ENCODE data around the gene BPIFB4.
"Not testable (repeated sequence)": the region's sequence is repeated elsewhere in the genome, so short reads cannot be mapped to it uniquely, and the experiment has no call there.

The BPIFB4 gene

DNA sequence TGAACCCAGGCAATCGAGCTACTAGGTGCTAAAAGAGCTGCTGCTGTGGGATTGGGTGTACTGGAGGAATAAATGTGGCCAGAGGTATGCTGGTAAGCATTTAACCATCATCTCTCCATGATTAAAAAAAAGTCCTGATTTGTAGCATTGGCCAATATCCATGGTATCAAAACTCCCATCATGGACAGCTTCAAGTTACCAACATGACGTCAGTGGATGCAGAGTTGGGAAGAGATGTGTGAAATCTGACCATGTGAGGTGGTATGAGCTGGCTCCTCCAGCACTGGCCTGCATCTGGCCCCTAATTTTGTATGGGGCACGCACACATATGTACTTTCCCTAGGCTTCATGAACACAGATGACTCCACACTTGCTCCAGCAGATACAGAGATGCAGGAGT, 11.7 kb downstream of the BPIFB4 start:
- no peak for DNase-seq

DNA sequence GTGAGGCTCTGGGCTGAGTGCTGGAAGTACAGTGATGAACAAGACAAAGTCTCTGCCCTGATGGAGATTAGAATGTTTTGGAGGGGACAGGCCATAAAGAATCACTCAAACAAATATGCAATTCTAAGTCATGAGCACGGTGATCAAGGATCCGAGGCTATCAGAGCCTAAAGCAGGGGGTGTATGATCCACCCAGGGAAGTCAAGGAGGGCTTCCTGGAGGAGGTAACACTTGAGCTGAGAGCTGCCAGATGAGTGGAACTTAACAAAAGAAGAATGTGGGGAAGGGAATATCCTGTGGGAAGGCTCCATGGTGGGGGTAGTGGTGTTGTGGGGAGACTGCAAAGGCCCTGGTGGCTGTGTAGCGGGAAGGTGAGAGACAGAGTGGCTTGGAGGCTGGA, 12.2 kb downstream of the BPIFB4 start:
- DNase-seq, result no peak

DNA sequence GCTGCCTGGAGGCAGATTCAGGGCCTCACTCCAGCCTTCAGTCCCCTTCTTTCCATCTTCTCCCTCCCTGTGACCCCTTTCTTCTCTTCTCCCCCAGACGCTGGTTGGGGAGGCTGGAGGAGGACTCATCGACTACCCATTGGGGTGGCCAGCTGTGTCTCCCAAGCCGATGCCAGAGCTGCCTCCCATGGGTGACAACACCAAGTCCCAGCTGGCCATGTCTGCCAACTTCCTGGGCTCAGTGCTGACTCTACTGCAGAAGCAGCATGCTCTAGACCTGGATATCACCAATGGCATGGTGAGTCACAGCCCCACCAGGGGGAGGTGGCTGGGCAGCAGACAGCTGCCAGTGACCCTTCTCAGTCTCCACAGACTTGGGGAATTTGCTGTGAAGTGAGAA, 12.9 kb downstream of the BPIFB4 start:
- no peak for DNase-seq

DNA sequence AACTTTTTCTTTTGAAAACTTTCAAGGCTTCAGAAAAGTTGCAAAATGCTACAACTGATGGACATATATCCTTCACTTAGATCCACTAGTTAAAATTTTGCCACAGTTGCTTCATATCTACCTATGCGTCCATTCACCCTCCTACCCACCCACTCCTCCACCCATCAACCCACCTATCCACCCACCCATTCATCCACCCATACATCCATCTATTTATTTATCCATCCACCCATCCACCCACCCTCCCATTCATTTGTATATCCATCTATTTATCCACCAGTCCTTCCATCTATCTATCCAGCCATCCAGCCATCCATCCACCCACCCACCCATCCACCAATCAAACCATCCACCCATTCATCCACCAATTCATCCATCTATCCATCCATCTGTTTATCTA, 13.6 kb downstream of the BPIFB4 start:
- DNase-seq, result no peak

DNA sequence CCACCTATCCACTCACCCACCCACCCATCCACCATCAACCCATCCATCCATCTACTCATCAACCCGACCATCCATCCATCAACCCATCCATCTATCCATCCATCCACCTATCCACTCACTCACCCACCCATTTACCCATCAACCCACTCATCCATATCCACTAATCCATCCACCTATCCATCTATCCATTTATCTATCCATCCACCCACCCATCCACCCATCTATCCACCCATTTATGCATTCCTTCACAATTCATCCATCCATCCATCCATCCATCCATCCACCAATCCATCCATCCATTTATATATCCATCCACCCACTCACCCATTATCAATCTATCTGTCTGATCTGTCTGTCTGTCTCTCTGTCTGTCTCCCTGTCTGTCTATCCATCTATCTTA, 14.1 kb downstream of the BPIFB4 start:
- no peak for DNase-seq

DNA sequence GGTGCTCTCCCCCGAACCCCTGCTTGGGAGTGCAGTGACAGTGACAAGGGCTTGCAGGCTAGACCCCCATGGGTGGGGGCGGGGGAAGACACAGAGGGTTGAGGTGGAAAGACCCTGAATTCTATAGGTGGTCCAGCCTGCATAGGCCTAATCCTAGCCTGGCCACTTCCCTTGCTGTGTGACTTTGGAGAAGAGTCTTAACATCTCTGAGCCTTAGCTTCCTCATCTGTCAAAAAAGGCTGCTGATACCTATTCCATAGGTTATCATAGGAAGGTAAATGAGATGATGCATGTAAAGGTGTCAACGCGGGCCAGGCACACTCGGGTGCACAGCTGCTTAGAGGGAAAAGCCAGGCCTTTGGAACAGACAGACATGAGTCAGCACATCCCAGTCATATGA, 15.8 kb downstream of the BPIFB4 start:
- DNase-seq, result no peak

DNA sequence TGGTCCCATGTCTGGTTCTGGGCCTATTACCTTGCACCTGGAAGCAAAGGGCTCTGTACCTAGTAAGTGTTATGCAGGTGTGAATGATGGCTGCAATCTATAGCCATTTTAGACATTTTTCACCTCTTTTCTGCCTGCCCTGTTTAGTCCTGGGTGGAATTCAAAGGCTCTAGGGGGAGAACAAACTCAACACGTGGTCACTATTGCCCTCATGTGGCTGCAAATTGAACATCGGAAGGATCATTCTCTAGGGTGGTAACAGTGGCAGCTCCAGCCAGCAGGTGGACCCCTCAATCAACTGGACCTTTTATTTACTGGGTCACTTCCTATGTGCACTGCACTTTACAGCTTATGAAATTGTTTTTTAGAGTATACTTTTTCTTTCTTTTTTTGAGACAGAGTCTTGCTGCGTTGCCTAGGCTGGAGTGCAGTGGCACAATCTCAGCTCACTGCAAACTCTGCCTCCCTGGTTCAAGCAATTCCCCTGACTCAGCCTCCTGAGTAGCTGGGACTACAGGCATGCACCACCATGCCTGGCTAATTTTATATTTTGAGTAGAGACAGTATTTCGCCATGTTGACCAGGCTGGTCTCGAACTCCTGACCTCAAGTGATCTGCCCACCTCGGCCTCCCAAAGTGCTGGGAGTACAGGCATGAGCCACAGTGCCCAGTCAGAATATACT, 16.6 kb downstream of the BPIFB4 start:
- DNase-seq, result peak; percentile 39

DNA sequence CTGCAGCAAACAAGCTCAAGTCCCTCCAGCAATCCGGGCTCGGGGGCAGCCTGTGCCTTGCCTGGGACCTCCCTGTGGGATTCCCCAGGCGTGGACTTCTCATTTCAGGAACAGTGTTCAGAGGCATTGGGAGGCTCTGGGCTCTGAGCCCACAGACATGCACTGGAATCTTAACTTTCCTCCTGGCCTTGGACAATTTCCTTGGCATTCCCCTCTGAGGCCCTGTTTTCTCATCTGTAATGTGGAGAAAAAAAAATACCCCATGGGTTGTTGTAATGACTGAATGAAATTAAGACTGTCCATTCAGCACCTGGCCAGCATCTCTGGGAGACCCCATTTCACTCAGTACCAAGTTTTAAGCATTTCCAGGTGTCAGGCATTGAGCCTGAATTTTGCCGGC, 17.6 kb downstream of the BPIFB4 start:
- DNase-seq, result no peak

DNA sequence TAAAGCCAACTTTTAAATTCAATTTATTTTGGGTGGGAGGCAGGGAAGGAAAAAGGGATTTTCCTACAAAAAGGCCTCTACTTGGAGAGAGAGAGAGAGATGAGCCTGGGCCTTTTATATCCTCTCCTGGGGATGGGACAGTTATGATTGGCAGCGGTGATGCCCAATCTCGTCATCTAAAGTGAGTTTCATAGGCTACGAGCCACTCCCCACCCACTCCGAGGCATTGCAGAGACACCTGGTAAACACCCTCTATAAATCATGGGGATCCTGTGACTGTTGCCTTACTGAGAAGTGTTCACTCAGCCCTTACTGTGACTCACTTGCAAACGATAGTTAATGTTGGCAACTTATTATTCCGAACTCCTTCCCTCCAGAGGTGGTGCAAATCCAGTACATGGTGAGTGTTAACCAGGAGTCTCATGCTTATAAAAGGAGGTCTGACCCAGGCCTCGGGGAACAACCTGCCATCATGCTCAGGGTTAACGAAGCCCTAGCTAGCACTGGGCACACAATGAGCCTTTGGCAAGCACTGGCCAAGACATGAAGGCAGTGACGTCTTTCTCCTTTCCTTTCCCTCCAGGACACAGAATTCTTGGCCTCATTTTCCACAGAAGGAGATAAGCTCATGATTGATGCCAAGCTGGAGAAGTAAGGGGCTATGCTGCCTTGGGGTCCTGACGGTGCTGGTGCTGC, 20.5 kb downstream of the BPIFB4 start:
- no peak for DNase-seq

DNA sequence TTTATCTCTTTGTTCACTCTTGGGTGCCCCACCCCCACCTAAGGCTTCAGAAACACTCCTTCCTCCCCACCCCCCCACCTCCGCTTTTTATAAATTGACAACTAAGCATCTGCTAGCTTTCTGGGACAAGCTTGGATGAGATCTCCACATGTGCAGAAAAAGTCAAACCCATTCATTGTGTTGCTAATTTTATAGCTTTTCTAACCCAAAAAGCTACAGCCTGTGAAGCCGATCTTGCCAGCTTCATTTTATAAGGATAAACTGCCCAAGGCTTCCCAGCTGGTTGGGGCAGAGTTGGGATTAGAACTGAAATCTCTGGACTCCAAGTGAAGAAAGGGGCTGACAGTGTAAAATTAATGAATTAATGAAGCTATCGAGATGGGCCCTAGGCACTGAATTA, 24.1 kb downstream of the BPIFB4 start:
- DNase-seq, result no peak

DNA sequence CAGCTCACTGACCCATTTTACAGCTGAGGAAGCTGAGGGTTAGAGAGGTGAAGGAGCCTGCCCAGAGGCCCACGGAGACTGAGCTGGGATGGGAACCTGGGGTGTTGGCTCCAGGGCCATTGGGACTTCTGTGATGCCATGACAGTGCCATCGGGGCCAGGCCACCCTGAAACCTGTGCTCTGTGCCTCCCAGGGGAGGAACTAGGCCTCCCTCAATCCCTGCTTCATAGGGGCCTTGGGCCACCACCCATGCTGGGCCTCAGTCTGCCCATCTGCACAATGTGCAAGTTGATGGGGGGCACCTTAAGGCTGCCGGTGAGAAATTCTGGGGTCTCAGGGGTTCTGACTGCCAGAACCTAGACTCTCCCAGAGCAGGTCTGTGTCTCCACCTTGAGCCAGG, 24.9 kb downstream of the BPIFB4 start:
- DNase-seq, result no peak

DNA sequence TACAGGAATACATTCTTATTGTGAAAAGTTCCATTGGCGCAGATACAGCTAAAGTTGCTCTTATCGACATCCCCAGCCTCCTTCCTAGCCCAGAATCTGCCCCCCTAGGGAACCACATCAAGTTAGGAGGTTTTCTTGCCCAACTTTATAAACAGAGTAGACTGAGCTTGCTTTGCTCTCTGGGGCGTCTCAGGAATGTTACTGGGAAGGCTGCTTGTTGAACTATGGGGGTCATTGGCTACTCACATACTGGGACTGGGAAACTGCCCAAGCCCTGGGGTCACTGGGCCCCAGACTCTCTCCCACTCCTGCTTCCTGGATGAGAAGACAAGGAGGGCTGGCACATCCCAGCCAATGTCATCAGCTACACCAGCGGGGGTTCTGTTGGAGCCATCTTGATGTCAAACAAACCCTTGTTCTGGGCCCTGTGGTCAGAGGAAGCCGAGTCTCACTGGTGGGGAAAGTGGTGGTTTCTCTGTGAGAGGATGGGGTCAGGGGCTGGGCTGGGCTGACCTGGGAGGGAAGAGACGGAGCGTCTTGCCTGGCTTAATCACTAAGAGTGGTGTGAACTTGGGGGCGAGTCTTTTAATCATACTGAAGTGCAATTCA, 26.0 kb downstream of the BPIFB4 start:
- DNase-seq, result no peak

DNA sequence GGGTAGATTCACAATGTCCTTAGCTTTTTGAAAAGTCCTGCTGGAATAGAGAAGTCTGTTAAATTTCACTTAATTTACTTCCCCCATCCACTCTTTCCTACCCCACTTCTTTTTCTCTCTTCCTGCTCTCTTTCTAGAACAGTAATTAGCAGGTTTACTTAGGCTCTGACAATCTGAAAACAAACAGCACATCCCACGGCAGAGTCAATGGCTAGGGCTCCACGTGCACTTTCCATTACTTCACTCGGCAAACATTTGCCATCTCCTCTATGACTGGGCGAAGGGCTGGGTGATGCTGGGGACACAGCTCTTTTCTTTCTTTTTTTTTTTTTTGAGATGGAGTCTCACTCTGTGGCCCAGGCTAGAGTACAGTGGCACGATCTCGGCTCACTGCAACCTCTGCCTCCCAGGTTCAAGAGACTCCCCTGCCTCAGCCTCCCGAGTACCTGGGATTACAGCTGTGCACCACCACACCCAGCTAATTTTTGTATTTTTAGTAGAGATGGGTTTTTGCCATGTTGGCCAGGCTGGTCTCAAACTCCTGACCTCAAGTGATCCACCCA, 26.7 kb downstream of the BPIFB4 start:
- not testable (repeated sequence) for DNase-seq

DNA sequence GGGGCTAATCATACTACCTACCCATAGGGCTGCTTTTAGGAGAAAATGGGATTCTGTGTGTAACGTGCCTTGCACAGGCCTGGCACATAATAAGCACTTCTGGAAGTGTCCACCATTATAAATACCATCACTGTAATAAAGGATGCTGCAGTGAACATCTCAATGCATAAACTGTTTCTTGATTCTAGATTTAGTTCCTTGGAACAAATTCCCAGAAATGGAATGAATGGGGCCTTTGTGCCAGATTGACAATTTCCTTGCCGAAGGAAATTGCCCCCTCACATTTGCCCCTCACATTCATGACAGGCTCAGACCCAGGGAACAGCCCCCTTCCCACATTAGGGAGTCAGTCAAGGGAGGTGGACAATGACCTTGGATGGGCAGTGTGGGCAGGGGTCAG, 29.2 kb downstream of the BPIFB4 start:
- DNase-seq, result no peak

DNA sequence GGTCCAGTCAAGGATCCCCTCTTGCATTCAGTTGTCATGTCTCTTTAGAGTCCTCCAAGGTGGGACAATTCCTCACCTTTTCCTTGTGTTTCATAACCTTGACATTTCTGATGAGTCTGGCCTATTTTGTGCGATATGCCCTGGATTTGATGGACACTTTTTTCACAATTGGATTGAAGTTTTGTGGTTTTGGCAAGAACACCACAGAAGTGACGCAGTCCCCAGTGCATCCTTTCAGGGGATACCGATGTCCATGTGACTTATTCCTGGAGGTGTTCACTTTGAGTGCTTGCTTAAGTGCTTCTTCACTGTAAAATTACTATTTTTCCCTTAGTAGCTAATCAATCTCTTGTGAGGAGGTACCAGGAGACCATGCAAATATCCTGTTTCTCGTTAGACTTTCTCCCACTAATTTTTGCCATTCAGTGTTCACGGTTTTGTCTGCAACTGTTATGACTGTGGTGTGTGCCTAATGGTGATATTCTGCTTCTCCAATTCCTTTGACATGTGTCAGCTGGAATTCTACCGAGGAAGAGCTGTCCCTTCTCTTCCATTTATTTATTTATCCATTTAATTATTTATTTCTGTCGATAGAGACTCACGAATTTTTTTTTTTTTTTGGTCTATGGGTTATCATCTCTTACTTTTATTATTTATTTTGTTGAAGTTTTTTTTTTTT, 30.8 kb downstream of the BPIFB4 start:
- no peak for DNase-seq

DNA sequence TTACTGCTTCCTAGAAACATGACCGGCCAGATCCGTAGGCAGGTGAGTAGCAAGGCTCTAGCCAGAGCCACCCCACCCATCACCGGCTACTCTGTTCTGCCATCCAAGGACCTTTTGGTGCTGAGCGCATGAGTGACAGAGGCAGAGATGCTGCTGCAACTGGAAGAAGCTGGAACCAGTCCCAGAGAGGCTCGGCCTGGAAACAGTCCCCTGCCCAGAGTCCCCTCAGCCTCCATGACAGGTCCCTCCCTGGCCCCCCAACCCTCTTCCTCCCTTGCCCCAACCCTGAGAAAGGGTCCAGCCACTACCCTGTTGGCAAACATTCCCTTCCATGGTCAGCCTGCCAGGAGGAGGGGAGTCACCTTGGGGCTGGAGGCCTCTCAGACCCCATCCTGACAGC, 31.9 kb downstream of the BPIFB4 start:
- DNase-seq, result no peak

DNA sequence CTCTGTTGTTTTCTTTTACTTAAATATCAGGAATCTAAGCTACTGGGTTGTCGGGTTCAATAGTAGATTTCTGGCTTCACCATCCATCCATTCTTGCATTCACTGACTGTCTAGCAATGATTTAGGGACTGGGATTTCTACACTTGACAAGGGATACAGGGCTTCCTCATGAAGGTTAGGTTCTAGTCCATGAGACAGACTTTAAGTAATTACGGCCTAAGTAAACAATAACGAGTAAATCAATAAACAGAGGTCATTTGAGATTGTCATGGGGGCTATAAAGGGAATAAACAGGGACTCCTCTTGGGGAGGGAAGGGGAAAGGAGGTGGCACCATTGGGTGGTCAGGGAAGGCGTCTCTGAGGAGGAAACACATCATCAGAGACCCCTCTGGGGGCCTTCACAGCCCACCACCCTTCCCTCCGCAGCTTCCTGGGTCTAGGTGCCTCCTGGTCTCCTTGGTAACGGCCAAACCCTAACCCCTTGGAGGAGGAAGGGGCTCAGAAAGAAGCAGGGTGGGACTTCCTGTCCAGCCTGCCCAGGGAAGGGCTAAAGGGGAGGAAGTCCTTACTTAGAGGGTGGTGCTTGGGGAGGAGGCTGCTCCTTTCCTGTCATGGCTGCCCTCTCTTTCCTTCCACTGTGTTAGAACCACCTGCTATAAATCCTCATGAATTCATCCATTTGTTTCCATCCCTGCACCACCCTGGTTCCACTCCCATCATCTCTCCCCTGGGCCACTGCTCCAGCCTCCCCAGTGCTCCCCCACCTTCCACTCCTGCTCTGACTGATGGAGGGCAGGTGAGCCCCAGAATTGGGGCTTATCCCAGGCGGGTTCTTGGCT, 33.3 kb downstream of the BPIFB4 start:
- DNase-seq, result no peak

DNA sequence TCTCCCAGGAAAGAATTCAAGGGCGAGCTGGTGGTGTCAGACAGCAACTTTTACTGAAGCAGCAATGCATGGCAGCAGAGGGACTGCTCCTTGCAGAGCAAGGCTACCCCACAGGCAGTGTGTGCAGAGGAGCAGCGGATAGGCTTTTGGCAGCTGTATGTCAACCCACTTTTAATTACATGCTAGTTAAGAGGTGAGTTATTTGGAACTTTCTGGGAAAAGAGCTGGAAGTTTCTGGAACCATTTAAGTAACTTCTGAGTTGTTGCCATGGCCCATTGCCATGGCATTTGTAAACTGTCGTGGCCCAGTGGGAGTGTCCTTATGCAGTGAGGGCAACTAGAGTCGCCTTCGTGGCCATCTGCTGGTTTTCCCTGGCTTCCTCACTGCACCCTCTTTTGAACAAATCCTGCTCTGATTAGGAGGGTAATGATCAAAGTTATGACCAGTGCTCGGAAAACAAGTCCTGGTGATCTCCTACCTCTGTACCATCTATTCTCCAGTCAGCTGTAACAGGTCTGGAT, 34.0 kb downstream of the BPIFB4 start:
- DNase-seq, result no peak

DNA sequence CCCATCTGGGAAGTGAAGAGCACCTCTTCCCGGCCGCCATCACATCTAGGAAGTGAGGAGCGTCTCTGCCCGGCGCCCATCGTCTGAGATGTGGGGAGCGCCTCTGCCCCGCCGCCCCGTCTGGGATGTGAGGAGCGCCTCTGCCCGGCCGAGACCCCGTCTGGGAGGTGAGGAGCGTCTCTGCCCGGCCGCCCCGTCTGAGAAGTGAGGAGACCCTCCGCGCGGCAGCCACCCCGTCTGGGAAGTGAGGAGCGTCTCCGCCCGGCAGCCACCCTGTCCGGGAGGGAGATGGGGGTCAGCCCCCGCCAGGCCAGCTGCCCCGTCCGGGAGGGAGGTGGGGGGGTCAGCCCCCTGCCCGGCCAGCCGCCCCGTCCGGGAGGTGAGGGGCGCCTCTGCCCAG, 36.1 kb downstream of the BPIFB4 start:
- DNase-seq, result not testable (repeated sequence)

DNA sequence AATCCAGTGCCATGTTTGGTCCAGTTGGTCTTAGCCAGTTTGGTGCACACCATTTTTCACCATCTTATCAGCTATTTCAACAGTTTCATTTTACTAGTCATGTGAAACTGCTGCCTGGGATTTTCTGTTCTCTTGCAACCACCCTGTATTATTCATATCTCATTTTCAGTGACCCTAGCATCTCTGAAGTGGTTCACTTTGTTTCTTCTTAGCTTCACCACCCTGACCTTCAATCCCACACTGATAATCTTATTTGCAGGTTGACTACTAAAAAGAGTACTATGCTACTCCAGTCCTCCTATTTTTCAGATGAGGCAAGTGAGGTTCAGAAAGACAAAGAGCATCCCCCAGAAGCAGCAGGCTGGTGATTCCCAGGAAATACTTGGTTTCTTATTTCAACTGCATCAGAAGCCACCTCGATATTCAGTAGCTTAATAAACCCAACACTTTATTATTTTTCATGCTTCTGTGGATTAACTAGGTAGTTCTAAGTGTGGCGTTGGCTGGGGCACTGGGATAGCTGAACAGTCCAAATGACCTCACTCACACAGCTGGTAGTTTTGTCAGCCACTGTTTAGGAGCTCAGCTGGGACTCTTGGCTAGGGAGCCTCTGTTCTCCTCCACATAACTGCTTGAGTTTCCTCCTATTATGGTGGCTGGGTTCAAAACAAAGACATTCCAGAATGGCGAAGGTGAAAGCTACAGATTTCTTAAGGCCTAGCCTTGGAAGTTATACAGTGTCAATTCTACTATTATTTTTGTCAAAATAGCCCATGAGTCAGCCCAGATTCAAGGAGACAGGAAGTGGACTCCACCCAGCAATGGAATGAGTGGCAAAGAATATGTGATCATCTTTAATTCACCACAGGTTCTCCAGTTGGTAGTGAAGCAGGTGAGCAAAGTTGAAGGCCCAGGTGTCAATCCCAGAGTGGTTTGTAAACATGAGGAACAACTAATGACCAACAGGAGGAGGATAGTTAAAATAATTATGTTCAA, 40.6 kb downstream of the BPIFB4 start:
- DNase-seq, result no peak

DNA sequence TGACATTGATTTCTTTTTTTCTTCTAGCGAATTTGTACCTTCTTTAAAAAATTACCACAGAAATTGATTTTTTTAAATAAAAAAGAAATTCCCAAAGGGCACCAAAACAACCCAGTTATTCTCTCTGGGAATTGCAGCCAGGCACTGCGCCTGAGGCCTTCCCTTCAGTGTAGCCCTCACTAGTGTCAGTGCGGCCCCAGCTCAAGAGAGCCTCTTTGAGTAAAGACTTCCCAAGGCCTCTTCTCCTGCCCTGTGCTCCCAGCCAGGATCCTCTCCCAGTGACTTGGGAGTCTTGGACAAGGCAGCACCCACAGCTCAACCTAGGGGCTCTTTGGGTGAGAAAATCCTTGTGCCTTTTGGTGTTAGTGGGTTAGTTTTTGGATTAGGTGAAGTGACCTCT, 41.5 kb downstream of the BPIFB4 start:
- DNase-seq, result no peak

Data from NCI-H446 treated with DMSO at 0.1 percent for 48 hours (cell line).